Ovary (tissue), 9 donors: Measurements from ENCODE around the gene PLEKHA6. TPM values are rescaled to one million over a fixed set of nuclear protein-coding genes. Genes with fewer than 3 reads are reported as not detected.

Experiments
- DNase-seq, 5 donors: peaks; one replicate each; pipeline ENCODE4 v3.0.0-alpha.2; 2019 to 2020
- H3K27ac ChIP-seq, 2 donors: fragments of 200-600 bp; one replicate each; pipeline versions ENCODE4 v1.5.1 to v1.8.0; 2019 to 2022
- H3K27me3 ChIP-seq: fragments of 200-600 bp; one replicate; pipeline ENCODE4 v1.8.0; 2022
- H3K36me3 ChIP-seq: fragments of 200-600 bp; sonication (generic); one replicate; pipeline ENCODE4 v1.5.1; 2019
- H3K4me1 ChIP-seq: one replicate; pipeline ENCODE4 v1.8.1; 2013; ENCODE audit warnings: mild to moderate bottlenecking, moderate library complexity; ENCODE audit not compliant: insufficient read depth
- H3K4me3 ChIP-seq: fragments of 200-600 bp; sonication (generic); one replicate; pipeline ENCODE4 v1.5.1; 2017
- H3K9me3 ChIP-seq, 2 donors: fragments of 200-600 bp in 1 of 2; sonication (generic) in 1 of 2; one replicate each; pipeline versions ENCODE4 v1.5.1 to v1.8.1; 2013 to 2019; ENCODE audit warnings: mild to moderate bottlenecking in 1 of 2, moderate library complexity in 1 of 2
- EP300 ChIP-seq: sonication (generic); formaldehyde crosslinking; IDR thresholded peaks from one replicate; pipeline ENCODE4 v1.6.1; 2017; ENCODE audit warnings: antibody characterized with exemption
- POLR2A ChIP-seq: fragments of 450-650 bp; IDR thresholded peaks from one replicate; pipeline ENCODE4 v1.6.1; 2017; ENCODE audit warnings: antibody characterized with exemption, mild to moderate bottlenecking, moderate library complexity
- WGBS, 3 donors: extraction: QIAGEN DNeasy Blood & Tissue Kit in 1 of 3; methylation state at CpG; one replicate each; pipeline versions ENCODE4 v1.1.5 to v1.1.7; 2013 to 2017; 5-methylcytosine and 5-hydroxymethylcytosine counted together
- intact Hi-C, 4 donors: fragments of 100-400 bp; cut with DNase I; formaldehyde crosslinking; loops; one replicate each; pipeline versions ENCODE4 v1.11.0 to v1.15.1; 2022 to 2023
- polyA plus RNA-seq, 2 donors: library from polyadenylated mRNA; stranded (reverse); fragments of 200-250 nt in 1 of 2; fragments of 350-450 nt in 1 of 2; fragmentation: Illumina TruSeq in 1 of 2; extraction: RNeasy Lipid Tissue Mini Kit (QIAGEN cat#74804) in 1 of 2; gene quantifications; one replicate each; pipeline ENCODE4 v1.2.3, GENCODE V29; 2013 to 2014
- total RNA-seq, 7 donors: library from RNA; depleted of rRNA in 2 of 7; stranded (reverse); fragments of >200 nt in 2 of 7; fragmentation: NEBNext Ultra II Directional in 3 of 7; extraction: Animal tissue kit (Norgen Biotek cat#: 25700) in 3 of 7; gene quantifications; one replicate each; pipeline versions ENCODE4 v1.1.0 to v1.2.4, GENCODE V29; 2016 to 2023
- TF ChIP-seq, protein P1 (sequence below), 3 donors: fragments of 450-650 bp in 2 of 3; fragments of 200-600 bp in 1 of 3; IDR thresholded peaks; one replicate each; pipeline versions ENCODE4 v1.5.1 to v1.8.0; 2016 to 2022; ENCODE audit warnings: antibody characterized with exemption in 3 of 3, mild to moderate bottlenecking in 1 of 3
- donor health status: DM: no; HTN: no; CAD: no; lungs with moderate emphysema.
- donor health status: DM: no; HTN: no; CAD: no.
- donor health status: Bipolar disorder and iron deficiency.
- donor health status: DM: yes; HTN: yes; CAD: no.
- donor health status: DM: no; HTN: no; CAD: no.
- donor health status: DM: yes; HTN: yes; CAD: no.

The PLEKHA6 gene
- total and polyA plus RNA-seq, 9 donors = 2.3 to 20.5 (median 6.6) TPM

GRCh38 chr1:204217648-204218000, 142.1 kb downstream of the PLEKHA6 start:
- no peaks in the 10 kb centered on the region for H3K9me3 ChIP-seq
- H3K27me3 ChIP-seq = no peaks in the 10 kb centered on the region
- H3K4me3 ChIP-seq = no peak overlapping the region
- TF ChIP-seq, protein P1, sequence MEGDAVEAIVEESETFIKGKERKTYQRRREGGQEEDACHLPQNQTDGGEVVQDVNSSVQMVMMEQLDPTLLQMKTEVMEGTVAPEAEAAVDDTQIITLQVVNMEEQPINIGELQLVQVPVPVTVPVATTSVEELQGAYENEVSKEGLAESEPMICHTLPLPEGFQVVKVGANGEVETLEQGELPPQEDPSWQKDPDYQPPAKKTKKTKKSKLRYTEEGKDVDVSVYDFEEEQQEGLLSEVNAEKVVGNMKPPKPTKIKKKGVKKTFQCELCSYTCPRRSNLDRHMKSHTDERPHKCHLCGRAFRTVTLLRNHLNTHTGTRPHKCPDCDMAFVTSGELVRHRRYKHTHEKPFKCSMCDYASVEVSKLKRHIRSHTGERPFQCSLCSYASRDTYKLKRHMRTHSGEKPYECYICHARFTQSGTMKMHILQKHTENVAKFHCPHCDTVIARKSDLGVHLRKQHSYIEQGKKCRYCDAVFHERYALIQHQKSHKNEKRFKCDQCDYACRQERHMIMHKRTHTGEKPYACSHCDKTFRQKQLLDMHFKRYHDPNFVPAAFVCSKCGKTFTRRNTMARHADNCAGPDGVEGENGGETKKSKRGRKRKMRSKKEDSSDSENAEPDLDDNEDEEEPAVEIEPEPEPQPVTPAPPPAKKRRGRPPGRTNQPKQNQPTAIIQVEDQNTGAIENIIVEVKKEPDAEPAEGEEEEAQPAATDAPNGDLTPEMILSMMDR (IDR thresholded peaks at IDR 0.05) = no peak
- TF ChIP-seq EP300 = no peak
- no peak for TF ChIP-seq POLR2A
- intact Hi-C loops = loop anchor here in 2 of 4 donors (2.0 to 10.0 kb wide), 2 partner anchors 149 to 513 kb away; no protein-coding TSS in a partner anchor
- whole genome bisulfite sequencing, 3 donors = 33 to 61% (median 35%) methylated on average over 4 of the region's 4 CpGs
- H3K4me1 ChIP-seq = no peaks in the 10 kb centered on the region
- no peak for DNase-seq
- H3K36me3 ChIP-seq = no peaks in the 10 kb centered on the region
- no peak overlapping the region for H3K27ac ChIP-seq

DNA sequence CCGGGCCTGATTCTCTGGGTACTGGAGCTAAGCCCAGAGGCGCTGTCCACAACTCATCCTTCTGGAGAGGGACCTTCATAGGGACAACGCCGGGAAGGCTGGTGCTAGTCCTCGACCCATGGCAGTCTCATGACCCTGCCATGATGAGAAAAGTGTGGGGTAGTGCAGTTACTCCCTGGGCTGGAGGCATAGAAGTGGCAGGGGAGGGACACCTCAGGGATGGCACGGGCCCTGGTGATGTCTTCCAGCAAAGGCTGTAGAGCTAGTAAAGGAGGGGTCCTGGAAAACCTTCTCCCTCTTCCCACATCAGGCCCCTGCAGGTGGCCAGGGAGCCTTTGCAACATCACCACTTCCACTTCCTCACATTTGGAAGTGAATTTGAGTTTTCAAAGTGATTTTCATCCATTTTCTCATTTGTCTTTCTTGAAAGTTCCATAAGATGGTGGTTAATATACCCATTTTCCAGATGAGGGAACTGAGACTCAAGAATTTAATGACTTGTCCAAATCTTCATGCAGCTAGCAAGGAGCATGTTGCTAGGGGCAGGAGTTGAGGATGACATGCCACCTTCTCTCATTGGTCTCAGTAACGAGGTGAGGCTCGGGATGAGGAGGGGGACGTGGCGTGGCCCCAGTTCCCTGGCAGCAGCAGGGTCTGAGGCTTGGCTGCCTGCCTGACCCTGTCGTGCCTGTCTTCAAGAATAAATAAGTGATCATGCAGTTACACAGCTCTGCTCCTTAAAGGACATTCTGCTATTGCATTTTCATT, 142.7 kb downstream of the PLEKHA6 start:
- H3K27me3 ChIP-seq = no peaks in the 10 kb centered on the region
- intact Hi-C loops = loop anchor here in 2 of 4 donors (2.0 to 10.0 kb wide), 2 partner anchors 150 to 512 kb away; no protein-coding TSS in a partner anchor
- TF ChIP-seq, protein P1 (IDR thresholded peaks at IDR 0.05) = no peak
- TF ChIP-seq POLR2A = no peak
- TF ChIP-seq EP300 = no peak
- no peaks in the 10 kb centered on the region for H3K9me3 ChIP-seq
- no peak overlapping the region for H3K27ac ChIP-seq
- H3K4me1 ChIP-seq = no peaks in the 10 kb centered on the region
- no peak overlapping the region for H3K4me3 ChIP-seq
- no peak for DNase-seq
- 78 to 80% (median 80%) methylated on average over 11 of the region's 11 CpGs for WGBS, 3 donors
- no peaks in the 10 kb centered on the region for H3K36me3 ChIP-seq

- Histone ChIP-seq H3K4me1 (no peaks in the 10 kb centered on the region), H3K9me3 (no peaks in the 10 kb centered on the region), H3K27me3 (no peaks in the 10 kb centered on the region), H3K27ac (no peak overlapping the region), H3K4me3 (no peak overlapping the region), H3K36me3 (no peaks in the 10 kb centered on the region)
- no peak for TF ChIP-seq EP300
- no peak for TF ChIP-seq POLR2A
- TF ChIP-seq, protein P1 (IDR thresholded peaks at IDR 0.05) = no peak
- DNase-seq = no peak
- intact Hi-C loops = loop anchor here in 2 of 4 donors (2.0 to 10.0 kb wide), 2 partner anchors 151 to 511 kb away; no protein-coding TSS in a partner anchor
- 78 to 89% (median 84%) methylated on average over 4 of the region's 4 CpGs for WGBS, 3 donors
Observed at GRCh38 chr1:204216236-204216635, 143.5 kb downstream of the PLEKHA6 start.

- no peaks in the 10 kb centered on the region for H3K27me3 ChIP-seq
- peak; percentile 50 to 71 (median 58) for DNase-seq
- intact Hi-C loops = loop anchor here (5.0 to 10.0 kb wide), 4 partner anchors 148 to 509 kb away; partner anchors contain the start of gene SNRPE (in 1 of the 4)
- WGBS, 3 donors = 10 to 17% (median 11%) methylated on average over 40 to 41 of the region's 41 CpGs
- H3K4me1 ChIP-seq = no peaks in the 10 kb centered on the region
- no peak within 1 kb of the TSS for H3K27ac ChIP-seq
- no peaks in the 10 kb centered on the region for H3K36me3 ChIP-seq
- TF ChIP-seq POLR2A = no peak
- TF ChIP-seq, protein P1 (IDR thresholded peaks at IDR 0.05) = peak in 2 of 3 donors; percentile 63 to 70
- H3K9me3 ChIP-seq = no peaks in the 10 kb centered on the region
- H3K4me3 ChIP-seq = peak within 1 kb of the TSS; percentile 12
Observed at GRCh38 chr1:204213668-204214662, 145.8 kb downstream of the PLEKHA6 start, which contains the start of gene GOLT1A. Gene GOLT1A (minus strand): TSS chr1:204213988. CDS start chr1:204213906, 82 bp downstream.
